ENCODE measurements around the gene ZBTB40.

DNA sequence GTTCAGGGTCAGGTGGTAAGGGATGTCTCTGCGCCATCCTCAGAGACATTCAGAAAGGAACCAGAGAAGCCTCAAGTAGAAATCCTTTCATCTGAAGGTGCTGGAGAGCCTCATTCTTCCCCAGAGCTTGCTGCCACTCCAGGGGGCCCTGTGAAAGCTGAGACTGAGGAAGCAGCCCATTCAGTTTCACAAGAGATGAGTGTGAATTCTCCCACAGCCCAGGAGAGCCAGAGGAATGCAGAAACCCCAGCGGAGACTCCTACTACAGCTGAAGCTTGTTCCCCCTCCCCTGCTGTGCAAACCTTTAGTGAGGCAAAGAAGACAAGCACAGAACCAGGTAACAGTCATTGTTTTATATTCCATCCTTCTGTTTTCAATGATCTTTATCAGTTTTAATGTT lies 38.7 kb downstream of the ZBTB40 start:
- TF ChIP-seq, protein P1, sequence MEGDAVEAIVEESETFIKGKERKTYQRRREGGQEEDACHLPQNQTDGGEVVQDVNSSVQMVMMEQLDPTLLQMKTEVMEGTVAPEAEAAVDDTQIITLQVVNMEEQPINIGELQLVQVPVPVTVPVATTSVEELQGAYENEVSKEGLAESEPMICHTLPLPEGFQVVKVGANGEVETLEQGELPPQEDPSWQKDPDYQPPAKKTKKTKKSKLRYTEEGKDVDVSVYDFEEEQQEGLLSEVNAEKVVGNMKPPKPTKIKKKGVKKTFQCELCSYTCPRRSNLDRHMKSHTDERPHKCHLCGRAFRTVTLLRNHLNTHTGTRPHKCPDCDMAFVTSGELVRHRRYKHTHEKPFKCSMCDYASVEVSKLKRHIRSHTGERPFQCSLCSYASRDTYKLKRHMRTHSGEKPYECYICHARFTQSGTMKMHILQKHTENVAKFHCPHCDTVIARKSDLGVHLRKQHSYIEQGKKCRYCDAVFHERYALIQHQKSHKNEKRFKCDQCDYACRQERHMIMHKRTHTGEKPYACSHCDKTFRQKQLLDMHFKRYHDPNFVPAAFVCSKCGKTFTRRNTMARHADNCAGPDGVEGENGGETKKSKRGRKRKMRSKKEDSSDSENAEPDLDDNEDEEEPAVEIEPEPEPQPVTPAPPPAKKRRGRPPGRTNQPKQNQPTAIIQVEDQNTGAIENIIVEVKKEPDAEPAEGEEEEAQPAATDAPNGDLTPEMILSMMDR (IDR thresholded peaks at IDR 0.05) = no peak
- TF ChIP-seq POLR2A (IDR thresholded peaks at IDR 0.05) = no peak

All from Peyer's patch (tissue), 4 donors.